HL-60 (cell line): Measurements from ENCODE around the gene SFXN1.

Experiments
- CTCF ChIP-seq: IDR thresholded peaks from one replicate; pipeline ENCODE4 v1.5.1; 2011; ENCODE audit warnings: low read length, control low read depth, inconsistent platforms; ENCODE audit not compliant: insufficient read depth
- POLR2AphosphoS5 ChIP-seq: IDR thresholded peaks from 2 replicates; pipeline ENCODE4 v1.6.1; 2012; ENCODE audit warnings: low read depth

DNA sequence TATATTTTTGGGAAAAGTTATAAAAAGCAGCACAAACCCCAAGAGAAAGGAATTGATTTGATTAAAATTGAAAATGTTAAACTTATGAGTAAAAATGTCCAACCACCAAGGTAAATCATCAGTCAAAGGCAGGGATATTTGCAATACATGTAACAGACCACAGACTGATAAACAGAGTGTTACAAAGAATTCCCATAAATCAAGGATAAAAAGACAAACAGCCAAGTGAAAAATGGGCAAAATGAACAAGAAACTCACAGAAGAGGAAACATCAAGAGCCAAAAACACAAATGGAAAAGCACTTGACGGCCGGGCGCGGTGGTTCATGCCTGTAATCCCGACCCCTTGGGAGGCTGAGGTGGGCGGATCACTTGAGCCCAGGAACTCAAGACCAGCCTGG, 98.2 kb downstream of the SFXN1 start:
- TF ChIP-seq CTCF (no peak), POLR2AphosphoS5 (no peak)
